Left ventricle myocardium inferior (tissue), 1 donor: Measurements from ENCODE around the gene NCL. TPM values are rescaled to one million over a fixed set of nuclear protein-coding genes. Genes with fewer than 3 reads are reported as not detected.

Experiments used
- DNase-seq: peaks from one replicate; pipeline ENCODE4 v3.0.0-alpha.2; 2020
- H3K27ac ChIP-seq: fragments of 200-600 bp; replicated peaks from 2 replicates; pipeline ENCODE4 v1.8.0; 2021
- H3K27me3 ChIP-seq: fragments of 200-600 bp; 2 replicates; pipeline ENCODE4 v1.8.0; 2021; ENCODE audit warnings: low read depth
- H3K36me3 ChIP-seq: fragments of 200-600 bp; 2 replicates; pipeline ENCODE4 v1.8.0; 2021
- H3K4me1 ChIP-seq: fragments of 200-600 bp; 2 replicates; pipeline ENCODE4 v1.8.0; 2021
- H3K4me3 ChIP-seq: fragments of 200-600 bp; 2 replicates; pipeline ENCODE4 v1.8.0; 2021; ENCODE audit warnings: mild to moderate bottlenecking, moderate library complexity
- H3K9me3 ChIP-seq: fragments of 200-600 bp; replicated peaks from 2 replicates; pipeline ENCODE4 v1.8.0; 2021
- CTCF ChIP-seq: fragments of 200-600 bp; IDR thresholded peaks from 2 replicates; pipeline ENCODE4 v1.8.0; 2021; ENCODE audit warnings: antibody characterized with exemption, mild to moderate bottlenecking, borderline replicate concordance
- intact Hi-C: fragments of 100-400 bp; cut with micrococcal nuclease; formaldehyde crosslinking; loops from one replicate; pipeline ENCODE4 v1.11.0; 2022
- total RNA-seq: library from RNA; stranded (reverse); fragmentation: NEBNext Ultra II Directional; extraction: Animal tissue kit (Norgen Biotek cat#: 25700); gene quantifications from one replicate; pipeline ENCODE4 v1.2.1, GENCODE V29; 2021
- donor health status: DM: no; HTN: yes; CAD: no; lungs with severe emphysema.

Gene NCL
- total RNA-seq, 1 donor from 2014 or later = 262 TPM

GRCh38 chr2:231486851-231487596 lies 22.7 kb upstream of the NCL start:
- intact Hi-C loops = no loop called here
- H3K4me1 ChIP-seq = peaks cover 18% of the 10 kb centered on the region

GRCh38 chr2:231483398-231484329 lies 19.4 kb upstream of the NCL start:
- Histone ChIP-seq H3K27ac (peak overlapping the region; percentile 93), H3K4me1 (peaks cover 20% of the 10 kb centered on the region), H3K4me3 (peak overlapping the region; percentile 68), H3K36me3 (no peaks in the 10 kb centered on the region), H3K9me3 (no peaks in the 10 kb centered on the region), H3K27me3 (no peaks in the 10 kb centered on the region)
- intact Hi-C loops = no loop called here
- TF ChIP-seq CTCF = no peak
- DNase-seq = peak; percentile 57

More at GRCh38 chr2:231486851-231487596, 22.7 kb upstream of the NCL start:
- DNase-seq = no peak
- Histone ChIP-seq H3K27me3 (no peaks in the 10 kb centered on the region), H3K9me3 (no peaks in the 10 kb centered on the region), H3K36me3 (no peaks in the 10 kb centered on the region), H3K27ac (no peak overlapping the region), H3K4me3 (no peak overlapping the region)
- no peak for TF ChIP-seq CTCF

- H3K9me3 ChIP-seq = no peaks in the 10 kb centered on the region
These were observed 18.6 kb upstream of the NCL start for GRCh38 chr2:231482806-231483391.

GRCh38 chr2:231480781-231481180 lies 16.5 kb upstream of the NCL start:
- intact Hi-C loops = no loop called here
- DNase-seq = no peak
- no peak for TF ChIP-seq CTCF
- no peak overlapping the region for H3K4me3 ChIP-seq
- H3K36me3 ChIP-seq = no peaks in the 10 kb centered on the region
- no peak overlapping the region for H3K27ac ChIP-seq
- H3K27me3 ChIP-seq = no peaks in the 10 kb centered on the region
- H3K9me3 ChIP-seq = no peaks in the 10 kb centered on the region
- peaks cover 20% of the 10 kb centered on the region for H3K4me1 ChIP-seq

More at GRCh38 chr2:231482806-231483391, 18.6 kb upstream of the NCL start:
- Histone ChIP-seq H3K27me3 (no peaks in the 10 kb centered on the region), H3K27ac (peak overlapping the region; percentile 93), H3K36me3 (no peaks in the 10 kb centered on the region), H3K4me3 (peak overlapping the region; percentile 68), H3K4me1 (peaks cover 20% of the 10 kb centered on the region)
- DNase-seq = peak; percentile 80
- peak; percentile 93 for TF ChIP-seq CTCF
- intact Hi-C loops = no loop called here

- no peak for DNase-seq
- Histone ChIP-seq H3K9me3 (no peaks in the 10 kb centered on the region), H3K4me1 (peaks cover 20% of the 10 kb centered on the region), H3K4me3 (no peak overlapping the region), H3K27me3 (no peaks in the 10 kb centered on the region), H3K36me3 (no peaks in the 10 kb centered on the region), H3K27ac (no peak overlapping the region)
- TF ChIP-seq CTCF = no peak
- intact Hi-C loops = no loop called here
These were observed 15.2 kb upstream of the NCL start for GRCh38 chr2:231479455-231479854.
